SK-N-SH (cell line): ENCODE results near the gene TPO. TPM values are rescaled to one million over a fixed set of nuclear protein-coding genes. Genes with fewer than 3 reads are reported as not detected.

Experiments
- CTCF ChIA-PET: fragments of 300-600, 350-600 bp; formaldehyde crosslinking; extraction: SDS; loops from one replicate; lab custom pipeline; 2021; lab: Yijun Ruan, JAX
- POLR2A ChIA-PET: fragments of 350-600 bp; sonication (Branson Sonifier 250); formaldehyde crosslinking; extraction: SDS; loops from one replicate; lab custom pipeline; 2020; ENCODE audit warnings: antibody characterized with exemption, inconsistent platforms; lab: Yijun Ruan, JAX
- DNase-seq: peaks from one replicate; pipeline ENCODE4 v3.0.0; 2012
- H2AFZ ChIP-seq: fragments of 200-600 bp; sonication (generic); 2 replicates; pipeline ENCODE4 v1.8.1; 2016; ENCODE audit warnings: antibody characterized with exemption, mild to moderate bottlenecking, low read depth
- H3F3A ChIP-seq: fragments of 200-600 bp; sonication (generic); replicated peaks from 2 replicates; pipeline ENCODE3; 2016; ENCODE audit warnings: antibody characterized with exemption, mild to moderate bottlenecking; ENCODE audit not compliant: insufficient read depth
- H3K27ac ChIP-seq, 2 experiments: fragments of 200-500 bp in 1 of 2; fragments of 200-600 bp in 1 of 2; sonication (Bioruptor generic) in 1 of 2; sonication (generic), shearing (Covaris generic) in 1 of 2; 2 replicates each; pipeline versions ENCODE4 v1.5.1 to v1.6.1; 2014 to 2016; ENCODE audit warnings: low read depth in 2 of 2, inconsistent platforms in 1 of 2, low read length in 1 of 2, mild to moderate bottlenecking in 1 of 2, mixed read lengths in 1 of 2
- H3K27me3 ChIP-seq: fragments of 200-600 bp; sonication (generic), shearing (Covaris generic); 2 replicates; pipeline ENCODE4 v1.6.1; 2016; ENCODE audit warnings: mixed run types; ENCODE audit not compliant: insufficient read depth
- H3K36me3 ChIP-seq, 2 experiments: fragments of 200-500 bp in 1 of 2; fragments of 200-600 bp in 1 of 2; sonication (Bioruptor generic) in 1 of 2; sonication (generic) in 1 of 2; replicated peaks in 1 of 2; 2 replicates each; pipeline versions ENCODE3 to v1.5.1; 2014 to 2016; ENCODE audit warnings: low read length in 1 of 2, mild to moderate bottlenecking in 1 of 2; ENCODE audit not compliant: insufficient read depth in 2 of 2, control insufficient read depth in 1 of 2
- H3K4me1 ChIP-seq, 2 experiments: fragments of 200-500 bp in 1 of 2; fragments of 200-600 bp in 1 of 2; sonication (Bioruptor generic) in 1 of 2; sonication (generic), shearing (Covaris generic) in 1 of 2; 2 replicates each; pipeline versions ENCODE4 v1.5.1 to v1.6.1; 2014 to 2016; ENCODE audit warnings: low read depth in 1 of 2, low read length in 1 of 2, mixed run types in 1 of 2; ENCODE audit not compliant: insufficient read depth in 2 of 2, control insufficient read depth in 1 of 2
- H3K4me2 ChIP-seq: fragments of 200-600 bp; sonication (generic), shearing (Covaris generic); 2 replicates; pipeline ENCODE4 v1.6.1; 2017; ENCODE audit warnings: mixed run types
- H3K4me3 ChIP-seq, 2 experiments: fragments of 200-500 bp in 1 of 2; fragments of 200-600 bp in 1 of 2; sonication (Bioruptor generic) in 1 of 2; sonication (generic), shearing (Covaris generic) in 1 of 2; 2 replicates each; pipeline versions ENCODE4 v1.5.1 to v1.8.1; 2014 to 2016; ENCODE audit warnings: low read depth in 2 of 2, inconsistent platforms in 1 of 2, low read length in 1 of 2, mild to moderate bottlenecking in 1 of 2, mixed read lengths in 1 of 2, moderate library complexity in 1 of 2
- H3K79me2 ChIP-seq: fragments of 200-600 bp; sonication (generic); 2 replicates; pipeline ENCODE4 v1.8.1; 2017; ENCODE audit warnings: mild to moderate bottlenecking; ENCODE audit not compliant: insufficient read depth
- H3K9ac ChIP-seq: fragments of 200-600 bp; sonication (generic); 2 replicates; pipeline ENCODE4 v1.6.1; 2017; ENCODE audit warnings: mixed run types
- H3K9me2 ChIP-seq: fragments of 200-600 bp; sonication (generic); 2 replicates; pipeline ENCODE4 v1.6.1; 2017; ENCODE audit warnings: mixed run types
- H3K9me3 ChIP-seq: fragments of 200-600 bp; sonication (generic); 2 replicates; pipeline ENCODE4 v1.6.1; 2017; ENCODE audit warnings: mixed run types, mild to moderate bottlenecking, moderate library complexity
- H4K20me1 ChIP-seq: fragments of 200-600 bp; sonication (generic); 2 replicates; pipeline ENCODE4 v1.6.1; 2017; ENCODE audit warnings: mild to moderate bottlenecking, mixed run types; ENCODE audit not compliant: insufficient read depth
- CHD2 ChIP-seq: fragments of 150-350 bp; IDR thresholded peaks from 2 replicates; pipeline ENCODE4 v1.6.1; 2018; ENCODE audit warnings: low read length; ENCODE audit not compliant: partially characterized antibody
- CTCF ChIP-seq: fragments of 200-600 bp; sonication (generic); IDR thresholded peaks from 2 replicates; pipeline ENCODE4 v1.6.1; 2017; ENCODE audit warnings: antibody characterized with exemption, mild to moderate bottlenecking, moderate library complexity
- ELF1 ChIP-seq: IDR thresholded peaks from 2 replicates; pipeline ENCODE4 v1.4.0; 2012
- EZH2phosphoT487 ChIP-seq: fragments of 200-600 bp; sonication (generic); IDR thresholded peaks from 2 replicates; pipeline ENCODE4 v1.6.1; 2017; ENCODE audit warnings: low read depth, mixed run types, mild to moderate bottlenecking, antibody characterized with exemption, moderate library complexity, borderline replicate concordance
- FOXJ3 ChIP-seq: sonication (generic); formaldehyde crosslinking; IDR thresholded peaks from 2 replicates; pipeline ENCODE4 v1.5.1; 2020; ENCODE audit warnings: mild to moderate bottlenecking, missing genetic modification reagents
- FOXM1 ChIP-seq: IDR thresholded peaks from 2 replicates; pipeline ENCODE4 v1.4.0; 2012; ENCODE audit warnings: low read depth, mild to moderate bottlenecking
- GABPA ChIP-seq: IDR thresholded peaks from 2 replicates; pipeline ENCODE4 v1.4.0; 2012; ENCODE audit warnings: low read depth, mild to moderate bottlenecking
- GATA2 ChIP-seq: sonication (generic); formaldehyde crosslinking; IDR thresholded peaks from 2 replicates; pipeline ENCODE4 v1.5.0; 2020; ENCODE audit warnings: mild to moderate bottlenecking, missing genetic modification reagents
- JUND ChIP-seq: IDR thresholded peaks from 2 replicates; pipeline ENCODE4 v1.4.0; 2012
- NFIC ChIP-seq: IDR thresholded peaks from 2 replicates; pipeline ENCODE4 v1.4.0; 2012; ENCODE audit warnings: borderline replicate concordance
- NRF1 ChIP-seq: IDR thresholded peaks from 2 replicates; pipeline ENCODE4 v1.6.1; 2012; ENCODE audit warnings: low read depth, mild to moderate bottlenecking, low read length
- PBX3 ChIP-seq: IDR thresholded peaks from 2 replicates; pipeline ENCODE4; 2012
- RAD21 ChIP-seq: IDR thresholded peaks from 2 replicates; pipeline ENCODE4 v1.6.1; 2012; ENCODE audit warnings: mild to moderate bottlenecking, low read length
- RCOR1 ChIP-seq: fragments of 150-350 bp; IDR thresholded peaks from 2 replicates; pipeline ENCODE4 v1.6.1; 2017; ENCODE audit warnings: antibody characterized with exemption, low read length
- RFX5 ChIP-seq: IDR thresholded peaks from 2 replicates; pipeline ENCODE4 v1.6.1; 2012; ENCODE audit warnings: mild to moderate bottlenecking, improper control_type of control experiment, low read length
- RXRA ChIP-seq: IDR thresholded peaks from 2 replicates; pipeline ENCODE4 v1.4.0; 2012; ENCODE audit warnings: low read depth, mild to moderate bottlenecking, borderline replicate concordance
- SIN3A ChIP-seq: IDR thresholded peaks from 2 replicates; pipeline ENCODE4 v1.6.1; 2012; ENCODE audit warnings: low read depth, mild to moderate bottlenecking, low read length, moderate library complexity, borderline replicate concordance
- TAF1 ChIP-seq: IDR thresholded peaks from 2 replicates; pipeline ENCODE4 v1.6.1; 2012; ENCODE audit warnings: low read depth, mild to moderate bottlenecking, low read length, moderate library complexity, borderline replicate concordance
- TEAD4 ChIP-seq: IDR thresholded peaks from 2 replicates; pipeline ENCODE4 v1.4.0; 2012; ENCODE audit warnings: mild to moderate bottlenecking, borderline replicate concordance; ENCODE audit not compliant: insufficient read depth
- YY1 ChIP-seq: IDR thresholded peaks from 2 replicates; pipeline ENCODE4 v1.4.0; 2012; ENCODE audit warnings: low read depth, mild to moderate bottlenecking
- WGBS: methylation state at CpG from one replicate; pipeline ENCODE4 v1.1.6; 2017; ENCODE audit warnings: low lambda C conversion rate; 5-methylcytosine and 5-hydroxymethylcytosine counted together
- polyA plus RNA-seq, 3 experiments: library from polyadenylated mRNA; depleted of rRNA; stranded (reverse); fragments of >200 nt; gene quantifications; 2 replicates each; pipeline ENCODE4 v1.2.3, GENCODE V29; 2012
- TF ChIP-seq, protein P1 (sequence below): fragments of 150-350 bp; IDR thresholded peaks from 2 replicates; pipeline ENCODE4 v1.6.1; 2017; ENCODE audit warnings: antibody characterized with exemption, low read length, low read depth, borderline replicate concordance
- TF ChIP-seq, protein P2 (sequence below): IDR thresholded peaks from 2 replicates; pipeline ENCODE4 v1.4.0; 2012; ENCODE audit warnings: low read depth

Gene TPO
- polyA plus RNA-seq, 1 of the 3 experiments (the other 2 are of a cell fraction) = not detected

- Histone ChIP-seq H3K79me2 (no peaks in the 10 kb centered on the region), H3K9me2 (no peaks in the 10 kb centered on the region), H3K27me3 (no peaks in the 10 kb centered on the region), H2AFZ (no peak overlapping the region), H3K4me2 (no peak overlapping the region), H3K9ac (no peak overlapping the region), H3K36me3 (no peaks in the 10 kb centered on the region), H3K9me3 (no peaks in the 10 kb centered on the region), H3K4me1 (no peaks in the 10 kb centered on the region), H4K20me1 (no peaks in the 10 kb centered on the region), H3F3A (no peaks in the 10 kb centered on the region), H3K27ac (no peak overlapping the region), H3K4me3 (no peak overlapping the region)
- 63% methylated on average over 13 of the region's 13 CpGs for WGBS
- CTCF ChIA-PET = no interaction called here
- no peak for DNase-seq
- POLR2A ChIA-PET = no interaction called here
- TF ChIP-seq NFIC = no peak
- no peak for TF ChIP-seq RAD21
- no peak for TF ChIP-seq FOXJ3 (CRISPR knock-in tag)
- TF ChIP-seq RCOR1 = no peak
- TF ChIP-seq TEAD4 = no peak
- TF ChIP-seq, protein P1, sequence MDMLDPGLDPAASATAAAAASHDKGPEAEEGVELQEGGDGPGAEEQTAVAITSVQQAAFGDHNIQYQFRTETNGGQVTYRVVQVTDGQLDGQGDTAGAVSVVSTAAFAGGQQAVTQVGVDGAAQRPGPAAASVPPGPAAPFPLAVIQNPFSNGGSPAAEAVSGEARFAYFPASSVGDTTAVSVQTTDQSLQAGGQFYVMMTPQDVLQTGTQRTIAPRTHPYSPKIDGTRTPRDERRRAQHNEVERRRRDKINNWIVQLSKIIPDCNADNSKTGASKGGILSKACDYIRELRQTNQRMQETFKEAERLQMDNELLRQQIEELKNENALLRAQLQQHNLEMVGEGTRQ = no peak
- no peak for TF ChIP-seq RFX5
- no peak for TF ChIP-seq NRF1
- no peak for TF ChIP-seq GABPA
- TF ChIP-seq YY1 = no peak
- no peak for TF ChIP-seq TAF1
- no peak for TF ChIP-seq CTCF
- TF ChIP-seq, protein P2, sequence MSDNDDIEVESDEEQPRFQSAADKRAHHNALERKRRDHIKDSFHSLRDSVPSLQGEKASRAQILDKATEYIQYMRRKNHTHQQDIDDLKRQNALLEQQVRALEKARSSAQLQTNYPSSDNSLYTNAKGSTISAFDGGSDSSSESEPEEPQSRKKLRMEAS = no peak
Observed at GRCh38 chr2:1499033-1499795, 86.0 kb downstream of the TPO start.

GRCh38 chr2:1501038-1501851 lies 88.0 kb downstream of the TPO start:
- no peaks in the 10 kb centered on the region for H3K4me1 ChIP-seq
- CTCF ChIA-PET = interaction anchor here (3.0 kb wide), 1 partner anchor 50 kb away, joined by 13 read pairs; no protein-coding TSS in a partner anchor
- H3K9me2 ChIP-seq = no peaks in the 10 kb centered on the region
- TF ChIP-seq, protein P2 = no peak
- TF ChIP-seq PBX3 (no peak), FOXJ3 (CRISPR knock-in tag) (no peak), CHD2 (no peak), FOXM1 (no peak), TAF1 (no peak), EZH2phosphoT487 (no peak), GATA2 (CRISPR knock-in tag) (no peak), JUND (no peak), RCOR1 (no peak), GABPA (no peak), RFX5 (no peak), NRF1 (no peak), NFIC (no peak), YY1 (no peak), RAD21 (no peak), ELF1 (no peak), SIN3A (no peak), RXRA (no peak)
- H3K4me3 ChIP-seq = no peak overlapping the region
- no peak overlapping the region for H3K4me2 ChIP-seq
- no peaks in the 10 kb centered on the region for H3K36me3 ChIP-seq
- POLR2A ChIA-PET = no interaction called here
- no peaks in the 10 kb centered on the region for H4K20me1 ChIP-seq
- H3K27ac ChIP-seq = no peak overlapping the region
- no peak overlapping the region for H3K9ac ChIP-seq
- H3F3A ChIP-seq = no peaks in the 10 kb centered on the region
- no peak for DNase-seq
- no peaks in the 10 kb centered on the region for H3K9me3 ChIP-seq
- no peak overlapping the region for H2AFZ ChIP-seq
- WGBS = 52% methylated on average over 21 of the region's 27 CpGs
- no peaks in the 10 kb centered on the region for H3K27me3 ChIP-seq
- H3K79me2 ChIP-seq = no peaks in the 10 kb centered on the region
